Activated CD4-positive, alpha-beta T cell treated with anti-CD3 and anti-CD28 coated beads, Interleukin-2, amount 50 U/mL, for 1 hour (primary cell): Measurements from ENCODE around the gene JMJD4.
"Not testable (repeated sequence)": the region's sequence is repeated elsewhere in the genome, so short reads cannot be mapped to it uniquely, and the experiment has no call there.

ENCODE experiments used
- DNase-seq: peaks from one replicate; pipeline ENCODE4 v3.0.0-alpha.2; 2020

The JMJD4 gene

DNA sequence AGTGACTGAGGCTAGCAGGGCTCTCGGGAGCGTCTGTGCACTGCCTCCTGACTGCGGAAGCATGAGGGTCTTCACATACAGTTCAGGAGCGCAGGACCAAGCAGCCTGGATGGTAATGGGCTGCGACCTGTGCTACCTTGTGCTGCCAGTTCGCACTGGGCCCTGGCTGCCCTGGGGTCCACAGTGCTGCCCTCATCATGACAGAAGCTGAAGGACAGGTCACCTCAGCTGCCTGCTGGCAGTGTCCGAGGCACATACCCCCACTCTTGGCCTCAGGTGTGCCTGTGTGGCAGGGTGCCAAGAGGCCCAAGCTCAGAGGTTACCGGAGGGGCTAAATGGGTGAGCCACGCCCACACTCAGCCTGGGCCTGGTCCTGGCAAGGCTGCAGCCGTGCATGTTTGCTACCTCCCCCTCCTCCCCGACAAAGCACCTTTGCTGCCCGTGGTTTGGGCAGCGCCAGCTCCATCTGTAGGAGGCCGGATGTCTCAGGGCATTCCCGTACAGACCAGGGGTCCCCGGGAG, 4.4 kb downstream of the JMJD4 start:
- no peak for DNase-seq

DNA sequence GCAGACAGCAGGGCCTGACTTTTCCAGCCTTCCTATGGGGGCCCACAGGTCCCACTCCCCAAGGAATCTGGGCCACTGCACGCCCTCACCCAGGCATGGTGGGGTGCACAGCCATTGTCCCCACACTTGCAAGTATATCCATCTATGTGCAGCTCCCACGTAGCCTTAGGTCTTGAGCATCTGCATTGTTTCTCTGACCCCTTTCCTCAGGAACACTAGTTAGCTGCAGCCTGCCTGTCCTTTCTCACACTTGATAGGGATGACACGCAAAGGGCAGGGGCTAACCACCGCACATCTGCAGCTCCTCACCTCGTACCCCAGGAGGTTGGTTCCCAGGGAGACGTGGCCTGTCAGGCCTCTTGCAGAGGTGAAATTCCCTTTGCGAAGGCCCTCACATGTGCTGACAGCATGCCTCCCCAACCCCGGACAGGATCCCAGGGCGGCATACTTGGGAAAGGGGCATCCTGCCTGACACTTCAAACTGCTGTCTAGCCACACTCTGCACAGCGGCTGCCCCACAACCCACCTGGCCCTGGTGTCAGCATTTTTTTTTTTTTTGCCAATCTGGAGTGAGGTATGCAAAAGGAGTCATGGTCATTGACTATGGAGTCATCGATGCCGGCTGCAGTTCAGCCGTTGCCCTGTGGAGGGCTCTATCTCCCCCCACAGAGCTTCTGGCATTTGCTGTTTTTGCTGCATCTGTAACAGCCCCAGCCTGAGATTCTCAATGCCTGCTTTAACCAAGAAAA, 5.0 kb downstream of the JMJD4 start:
- peak; percentile 38 for DNase-seq

DNA sequence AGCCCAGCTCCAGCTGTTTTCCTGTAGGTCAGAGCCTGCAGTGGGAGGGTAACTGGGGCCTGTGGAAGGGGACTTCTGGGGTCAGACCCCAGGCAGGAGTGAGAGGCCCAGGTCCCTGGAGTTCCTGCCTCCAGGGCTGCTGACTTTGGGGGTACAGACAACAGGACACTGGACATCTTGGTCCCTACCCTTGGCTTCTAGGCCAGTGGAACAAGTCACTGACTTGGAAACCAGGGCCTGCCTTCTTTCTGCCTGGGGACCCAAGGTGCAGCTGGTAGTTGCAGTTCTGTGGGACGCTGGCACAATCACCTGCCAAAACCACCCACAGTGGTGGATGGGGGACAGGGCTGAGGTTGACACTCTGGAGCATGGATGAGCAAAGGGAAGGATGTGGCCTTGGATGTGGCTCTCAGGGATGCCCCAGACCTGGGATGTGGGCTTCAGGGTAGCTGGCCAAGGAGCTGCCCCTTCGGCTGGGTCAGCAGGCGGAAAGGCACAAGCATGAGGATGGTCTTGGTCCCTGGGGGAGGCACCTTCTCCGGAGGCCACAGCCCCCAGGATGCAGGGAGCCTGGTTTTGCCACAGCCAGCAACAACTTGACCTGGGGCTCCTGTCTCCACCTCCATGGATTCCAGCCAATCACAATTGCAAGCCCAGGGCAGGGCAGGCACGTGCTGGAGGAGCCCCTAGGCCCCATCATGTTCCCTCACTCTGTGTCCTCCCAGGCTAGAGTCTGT, 5.8 kb downstream of the JMJD4 start:
- DNase-seq = no peak

DNA sequence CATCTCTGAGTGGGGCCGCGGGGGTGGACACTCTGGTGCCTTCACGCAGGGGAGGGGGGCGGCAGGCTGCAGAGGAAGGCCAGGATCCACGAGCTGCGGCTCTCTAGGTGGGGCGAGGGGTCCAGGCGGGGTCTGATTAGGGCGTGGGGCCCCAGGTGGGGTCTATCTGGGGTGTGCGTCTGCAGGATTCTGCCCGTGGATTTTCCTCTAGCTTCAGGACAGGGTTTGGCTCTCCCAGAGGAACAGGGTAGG, 6.3 kb downstream of the JMJD4 start:
- no peak for DNase-seq

DNA sequence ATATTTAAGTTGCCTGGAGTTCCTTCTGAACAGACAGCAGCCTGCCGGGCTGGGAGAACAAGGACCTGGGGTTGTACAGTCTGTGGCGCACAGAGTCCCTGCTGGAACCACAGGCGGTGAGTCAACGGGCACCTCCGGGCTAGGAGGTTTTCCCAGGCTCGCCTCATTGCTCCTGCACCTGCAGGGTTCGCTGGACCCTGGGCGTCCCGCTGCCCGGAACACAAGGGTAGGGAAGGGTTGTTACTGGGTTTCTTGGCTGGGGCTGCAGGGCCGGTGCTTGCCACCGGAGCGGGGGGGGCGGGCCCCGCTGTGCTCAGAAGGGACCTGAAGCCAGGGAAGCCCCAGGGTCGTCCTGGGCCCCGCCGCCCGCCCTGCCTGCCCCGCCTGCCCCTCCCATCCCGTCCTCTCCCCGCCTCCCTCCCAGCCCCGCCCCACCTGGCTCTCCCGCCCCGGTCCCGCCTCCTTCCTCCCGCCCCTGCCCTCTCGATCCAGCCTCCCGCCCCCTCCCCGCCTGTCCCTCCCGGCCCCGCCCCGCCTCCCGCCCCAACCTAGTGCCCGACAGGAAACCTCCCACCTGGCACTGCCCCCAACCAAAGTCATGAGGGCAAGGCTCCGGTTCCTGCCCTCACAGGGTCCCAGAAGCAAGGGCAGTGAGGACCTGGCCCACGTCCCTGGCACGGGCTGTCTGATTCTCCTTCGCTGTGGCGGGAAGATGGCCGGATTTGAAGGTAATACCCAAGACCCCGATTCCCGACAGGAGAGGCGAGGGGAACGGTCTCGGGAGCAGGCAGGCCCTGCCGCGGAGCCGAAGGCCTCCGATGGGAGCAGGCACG, 6.8 kb downstream of the JMJD4 start:
- DNase-seq = peak; percentile 64

DNA sequence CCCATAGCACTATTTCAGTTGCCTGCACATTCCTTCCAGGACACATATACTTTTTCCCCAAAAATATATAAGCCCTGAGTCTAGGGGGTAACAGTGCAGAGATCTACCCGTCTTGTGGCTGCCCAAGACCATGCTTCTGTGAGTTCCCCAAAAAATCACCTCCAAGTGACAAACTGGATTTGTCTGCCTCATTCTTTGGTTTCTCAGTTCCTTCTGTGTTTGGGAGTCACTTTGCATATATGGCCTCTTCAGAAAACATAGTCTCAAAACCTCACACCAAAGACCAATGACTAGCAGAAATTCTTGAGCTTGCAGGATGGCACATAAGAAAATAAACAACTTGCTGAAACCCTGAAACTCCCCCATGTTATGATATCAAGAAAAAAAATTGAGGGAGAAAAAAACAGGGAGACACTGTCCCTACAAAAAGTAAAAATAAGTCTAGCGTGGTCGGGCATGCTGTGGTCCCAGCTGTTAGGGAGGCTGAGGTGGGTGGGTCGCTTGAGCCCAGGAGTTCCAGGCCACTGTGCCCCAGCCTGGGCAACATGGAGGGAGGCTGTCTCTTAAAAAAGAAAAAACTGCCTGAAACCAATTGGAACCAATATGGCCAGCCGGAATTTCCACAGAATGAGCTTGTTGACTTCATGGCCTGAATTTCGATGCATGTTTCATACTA, 8.0 kb downstream of the JMJD4 start:
- DNase-seq = no peak

DNA sequence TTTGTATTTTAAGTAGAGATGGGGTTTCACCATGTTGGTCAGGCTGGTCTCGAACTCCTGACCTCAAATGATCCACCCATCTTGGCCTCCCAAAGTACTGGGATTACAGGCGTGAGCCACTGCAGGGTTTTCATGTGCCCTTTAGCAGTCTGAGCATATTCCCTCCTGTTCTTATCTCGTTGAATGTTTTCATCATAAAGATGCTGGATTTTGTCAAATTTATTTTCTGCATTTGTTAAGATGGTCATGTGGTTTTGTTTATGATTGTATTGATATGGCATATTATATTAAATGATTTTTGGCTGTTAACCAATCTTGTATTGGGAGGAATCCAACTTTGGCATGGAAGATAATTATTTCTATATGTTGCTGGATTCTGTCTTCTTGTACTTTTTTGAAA, 8.8 kb downstream of the JMJD4 start:
- DNase-seq = no peak

DNA sequence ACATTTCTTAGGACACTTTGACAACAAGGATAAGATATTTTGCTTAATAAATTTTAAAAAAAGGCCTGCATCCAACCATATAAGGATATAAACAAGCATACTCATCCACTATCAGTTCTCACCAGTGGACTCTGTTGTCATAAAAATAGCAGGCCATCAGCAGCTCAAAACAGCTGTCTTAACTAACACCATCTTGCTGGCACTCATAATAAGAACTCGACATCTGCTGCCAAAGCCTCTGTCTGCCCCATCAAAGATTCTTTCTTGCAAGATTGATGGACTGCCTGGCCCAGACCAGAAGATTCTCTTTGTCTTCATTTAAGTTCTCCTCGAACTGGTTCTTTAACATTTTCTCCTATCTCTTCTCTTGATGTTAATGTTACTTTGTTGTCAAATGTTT, 10.1 kb downstream of the JMJD4 start:
- DNase-seq = no peak

DNA sequence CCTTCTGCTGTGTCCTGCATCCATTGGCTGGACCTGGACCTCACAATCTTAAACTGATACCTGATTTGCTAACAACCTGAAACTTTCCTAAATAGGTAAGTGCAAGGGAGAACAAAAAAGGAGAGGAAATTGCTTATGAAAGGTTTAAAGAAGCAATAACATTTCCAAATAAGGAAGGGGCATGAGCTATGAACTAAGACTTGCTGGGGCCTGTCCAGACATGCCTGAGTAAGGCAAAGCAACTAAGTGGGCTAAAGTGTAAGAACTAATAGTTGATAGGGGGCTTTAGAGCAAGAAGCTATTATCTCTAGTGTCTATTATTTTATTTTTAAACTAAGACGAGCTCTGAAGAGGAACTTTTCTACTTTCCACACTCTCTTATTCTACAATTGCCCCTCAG, 11.6 kb downstream of the JMJD4 start:
- DNase-seq = no peak

DNA sequence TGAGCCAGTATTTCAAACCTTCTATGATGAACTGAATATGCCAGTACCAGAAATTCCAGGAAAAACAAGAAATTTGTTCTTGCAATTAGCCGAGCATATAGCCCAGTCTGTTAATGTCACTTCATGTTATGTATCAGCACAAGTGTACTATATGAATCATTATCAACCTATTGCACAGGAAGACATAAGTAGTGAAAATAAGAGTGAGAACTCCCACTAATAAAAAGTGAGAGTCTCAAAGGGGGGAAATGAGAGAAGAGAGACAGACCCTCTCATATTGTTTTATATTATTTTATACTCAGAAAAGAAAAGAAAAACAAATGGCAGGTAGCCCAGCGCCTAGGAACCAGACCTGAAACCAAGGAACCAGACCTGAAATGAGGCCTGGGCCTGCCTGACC, 16.2 kb downstream of the JMJD4 start:
- DNase-seq = no peak

DNA sequence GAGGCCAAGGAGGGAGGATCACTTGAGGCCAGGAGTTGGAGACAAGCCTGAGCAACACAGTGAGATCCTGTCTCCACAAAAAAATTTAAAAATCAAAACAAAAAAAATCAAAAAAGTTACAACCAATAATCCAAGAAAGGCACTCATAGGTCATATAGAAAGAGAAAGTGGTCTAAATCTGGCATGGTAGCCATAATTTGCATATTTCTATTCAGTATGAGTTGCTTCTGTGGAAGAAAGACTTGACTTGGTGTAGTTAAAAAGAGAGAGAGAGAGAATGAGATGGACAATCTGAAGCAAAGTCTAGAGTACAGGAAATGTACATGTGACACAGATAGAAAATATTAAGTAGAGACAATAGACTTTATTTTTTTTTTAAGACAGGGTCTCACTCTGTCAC, 22.5 kb downstream of the JMJD4 start:
- no peak for DNase-seq

DNA sequence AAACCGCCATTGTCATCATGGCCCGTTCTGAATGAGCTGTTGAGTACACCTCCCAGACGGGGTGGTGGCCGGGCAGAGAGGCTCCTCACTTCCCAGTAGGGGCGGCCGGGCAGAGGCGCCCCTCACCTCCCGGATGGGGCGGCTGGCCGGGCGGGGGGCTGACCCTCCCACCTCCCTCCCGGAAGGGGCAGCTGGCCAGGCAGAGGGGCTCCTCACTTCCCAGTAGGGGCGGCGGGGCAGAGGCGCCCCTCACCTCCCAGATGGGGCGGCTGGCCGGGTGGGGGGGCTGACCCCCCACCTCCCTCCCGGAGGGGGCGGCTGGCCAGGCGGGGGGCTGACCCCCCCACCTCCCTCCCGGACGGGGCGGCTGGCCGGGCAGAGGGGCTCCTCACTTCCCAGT, 24.6 kb downstream of the JMJD4 start:
- not testable (repeated sequence) for DNase-seq

DNA sequence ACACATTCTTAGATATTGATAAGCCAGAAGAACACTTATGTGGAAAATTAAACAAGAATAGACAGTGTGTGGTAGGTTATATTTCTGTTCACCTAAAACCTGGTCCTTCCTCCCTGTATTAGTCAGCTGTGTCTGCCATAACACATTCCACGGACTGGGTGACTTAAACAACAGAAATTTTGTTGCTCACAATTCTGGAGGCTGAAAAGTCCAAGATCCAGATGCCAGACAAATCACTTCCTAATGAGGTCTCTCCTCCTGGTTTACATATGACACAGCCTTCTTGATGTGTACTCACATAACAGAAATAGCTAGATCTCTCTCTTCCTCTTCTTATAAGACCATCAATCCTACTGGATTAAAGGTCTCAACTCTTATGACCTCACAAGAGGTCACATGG, 25.7 kb downstream of the JMJD4 start:
- DNase-seq = no peak

DNA sequence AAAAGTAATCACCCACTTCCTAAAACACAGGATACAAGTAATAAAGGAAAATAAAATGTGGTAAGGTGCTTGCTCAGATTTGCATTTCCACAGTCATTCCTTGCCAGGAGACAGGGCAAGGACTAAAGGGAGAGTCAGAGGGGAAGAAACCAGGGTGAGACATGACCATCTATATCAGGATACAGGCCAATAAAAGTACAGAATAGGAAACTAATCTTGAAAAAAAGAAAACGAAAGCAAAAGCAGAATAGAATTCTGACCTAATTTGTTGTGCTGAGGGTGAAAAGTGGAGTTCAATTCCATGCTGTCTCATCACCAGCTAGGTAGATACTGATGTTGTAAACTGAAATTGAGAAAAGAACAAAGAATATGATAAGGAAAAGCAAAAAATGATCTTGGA, 27.3 kb downstream of the JMJD4 start:
- no peak for DNase-seq

DNA sequence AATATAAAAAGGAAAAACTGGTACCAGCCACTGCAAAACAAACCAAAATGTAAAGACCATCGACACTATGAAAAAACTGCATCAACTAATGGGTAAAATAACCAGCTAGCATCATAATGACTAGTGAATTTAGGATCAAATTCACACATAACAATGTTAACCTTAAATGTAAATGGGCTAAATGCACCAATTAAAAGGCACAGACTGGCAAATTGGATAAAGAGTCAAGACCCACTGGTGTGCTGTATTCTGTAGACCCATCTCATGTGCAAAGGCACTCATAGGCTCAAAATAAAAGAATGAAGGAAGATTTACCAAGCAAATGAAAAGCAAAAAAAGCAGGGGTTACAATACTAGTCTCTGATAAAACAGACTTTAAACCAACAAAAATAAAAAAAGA, 33.5 kb downstream of the JMJD4 start:
- DNase-seq = not testable (repeated sequence)

DNA sequence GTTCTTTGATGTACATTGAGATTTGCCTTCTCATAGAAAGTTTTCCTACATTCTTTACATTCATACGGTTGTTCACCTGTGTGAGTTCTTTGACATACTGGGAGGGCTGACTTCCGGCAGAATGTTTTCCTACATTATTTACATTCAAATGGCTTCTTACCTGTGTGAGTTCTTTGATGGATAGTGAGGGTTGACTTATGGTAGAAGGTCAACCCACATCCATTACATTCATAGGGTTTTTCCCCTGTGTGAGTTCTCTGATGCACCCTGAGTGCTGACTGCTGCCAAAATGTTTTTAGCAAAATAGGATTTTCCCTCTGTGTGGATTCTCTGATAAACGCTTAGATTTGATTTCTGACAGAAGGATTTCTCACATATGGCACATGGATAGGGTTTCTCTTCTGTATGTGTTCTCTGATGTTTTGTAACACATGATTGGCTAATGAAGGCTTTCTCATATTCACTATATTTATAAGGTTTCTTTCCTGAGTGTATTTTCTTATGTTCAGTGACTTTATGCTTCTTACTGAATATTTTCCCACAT, 37.7 kb downstream of the JMJD4 start:
- no peak for DNase-seq

DNA sequence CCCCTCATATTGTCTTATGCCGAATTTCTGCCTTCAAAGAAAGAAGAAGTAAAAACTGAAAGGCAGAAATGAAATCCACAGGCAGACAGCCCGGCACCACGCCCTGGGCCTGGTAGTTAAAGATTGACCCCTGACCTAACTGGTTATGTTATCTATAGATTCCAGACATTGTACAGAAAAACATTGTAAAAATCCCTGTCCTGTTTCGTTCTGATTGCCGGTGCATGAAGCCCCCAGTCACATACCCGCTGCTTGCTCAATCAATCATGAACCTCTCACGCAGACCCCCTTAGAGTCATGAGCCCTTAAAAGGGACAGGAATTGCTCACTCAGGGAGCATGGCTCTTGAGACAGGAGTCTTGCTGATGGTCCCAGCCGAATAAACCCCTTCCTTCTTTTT, 49.3 kb downstream of the JMJD4 start:
- no peak for DNase-seq
